Neural cell (in vitro differentiated cells): Measurements from ENCODE around the gene HEYL. TPM values are rescaled to one million over a fixed set of nuclear protein-coding genes. Genes with fewer than 3 reads are reported as not detected.

Experiments used
- H2AFZ ChIP-seq: fragments of 200-600, 300-800 bp; sonication (generic), shearing (Covaris generic); 2 replicates; pipeline ENCODE4 v1.6.0; 2014; ENCODE audit warnings: low read depth, mild to moderate bottlenecking, antibody characterized with exemption, low read length, moderate library complexity
- H3F3A ChIP-seq: fragments of 200-600 bp; shearing (Covaris generic); 2 replicates; pipeline ENCODE4 v1.6.1; 2016; ENCODE audit warnings: mild to moderate bottlenecking, moderate library complexity, mixed read lengths, antibody characterized with exemption, low read length; ENCODE audit not compliant: insufficient read depth, poor library complexity, severe bottlenecking
- H3K27ac ChIP-seq: fragments of 200-600, 300-800 bp; sonication (generic), shearing (Covaris generic); 2 replicates; pipeline ENCODE4 v1.5.1; 2014; ENCODE audit warnings: mild to moderate bottlenecking, low read length, moderate library complexity
- H3K27me3 ChIP-seq: fragments of 300-800, 200-600 bp; sonication (generic), shearing (Covaris generic); 2 replicates; pipeline ENCODE4 v1.6.0; 2014; ENCODE audit warnings: mild to moderate bottlenecking, low read depth, low read length, moderate library complexity; ENCODE audit not compliant: insufficient read depth
- H3K36me3 ChIP-seq: fragments of 300-800, 200-600 bp; sonication (generic), shearing (Covaris generic); 2 replicates; pipeline ENCODE4 v1.5.1; 2014; ENCODE audit warnings: mild to moderate bottlenecking, antibody characterized with exemption, low read length, moderate library complexity; ENCODE audit not compliant: insufficient read depth
- H3K4me2 ChIP-seq: fragments of 300-800, 200-600 bp; sonication (generic), shearing (Covaris generic); 2 replicates; pipeline ENCODE4 v1.6.0; 2014; ENCODE audit warnings: mild to moderate bottlenecking, low read length
- H3K4me3 ChIP-seq: fragments of 300-800, 200-600 bp; sonication (generic), shearing (Covaris generic); 2 replicates; pipeline ENCODE4 v1.5.1; 2014; ENCODE audit warnings: mild to moderate bottlenecking, low read length, moderate library complexity
- H3K79me2 ChIP-seq: fragments of 200-600 bp; shearing (Covaris generic); replicated peaks from 2 replicates; pipeline ENCODE4 v1.6.0; 2014; ENCODE audit warnings: mild to moderate bottlenecking, low read length, moderate library complexity; ENCODE audit not compliant: insufficient read depth
- H3K9ac ChIP-seq: fragments of 300-800, 200-600 bp; sonication (generic), shearing (Covaris generic); 2 replicates; pipeline ENCODE4 v1.6.1; 2016; ENCODE audit warnings: mild to moderate bottlenecking, low read length, mixed read lengths
- H3K9me2 ChIP-seq: fragments of 200-600 bp; shearing (Covaris generic); 2 replicates; pipeline ENCODE4 v1.6.1; 2016; ENCODE audit warnings: mild to moderate bottlenecking, low read length, mixed read lengths; ENCODE audit not compliant: insufficient read depth
- H3K9me3 ChIP-seq: fragments of 200-600, 300-800 bp; sonication (generic), shearing (Covaris generic); 2 replicates; pipeline ENCODE4 v1.6.1; 2016; ENCODE audit warnings: mild to moderate bottlenecking, mixed run types, low read length, moderate library complexity, mixed read lengths
- H4K20me1 ChIP-seq: fragments of 200-600 bp; shearing (Covaris generic); 2 replicates; pipeline ENCODE4 v1.6.1; 2016; ENCODE audit warnings: mild to moderate bottlenecking, mixed run types; ENCODE audit not compliant: insufficient read depth
- EP300 ChIP-seq: fragments of 450-650 bp; conservative IDR thresholded peaks from 2 replicates; pipeline ENCODE4 v1.6.1; 2014; ENCODE audit warnings: antibody characterized with exemption, mild to moderate bottlenecking, moderate library complexity; ENCODE audit not compliant: poor library complexity, severe bottlenecking
- EZH2 ChIP-seq: fragments of 200-600, 300-800 bp; shearing (Covaris generic), sonication (generic); IDR thresholded peaks from 2 replicates; pipeline ENCODE4 v1.6.1; 2014; ENCODE audit warnings: antibody characterized with exemption, low read length, borderline replicate concordance, mild to moderate bottlenecking; ENCODE audit not compliant: insufficient read depth, poor library complexity, severe bottlenecking
- MXI1 ChIP-seq: fragments of 450-650 bp; conservative IDR thresholded peaks from 2 replicates; pipeline ENCODE4 v1.6.1; 2014; ENCODE audit warnings: antibody characterized with exemption, mild to moderate bottlenecking; ENCODE audit not compliant: poor library complexity, severe bottlenecking
- POLR2AphosphoS5 ChIP-seq: IDR thresholded peaks from 2 replicates; pipeline ENCODE4 v1.6.1; 2012
- RAD21 ChIP-seq: fragments of 450-650 bp; conservative IDR thresholded peaks from 2 replicates; pipeline ENCODE4 v1.6.1; 2014; ENCODE audit warnings: antibody characterized with exemption, mild to moderate bottlenecking, moderate library complexity
- SMC3 ChIP-seq: fragments of 450-650 bp; conservative IDR thresholded peaks from 2 replicates; pipeline ENCODE4 v1.6.1; 2014; ENCODE audit warnings: antibody characterized with exemption, mild to moderate bottlenecking, moderate library complexity; ENCODE audit not compliant: poor library complexity
- TAF1 ChIP-seq: IDR thresholded peaks from 2 replicates; pipeline ENCODE4 v1.6.1; 2012; ENCODE audit warnings: low read depth
- polyA plus RNA-seq: library from polyadenylated mRNA; depleted of rRNA; stranded (reverse); fragments of >200 nt; gene quantifications from 2 replicates; pipeline ENCODE4 v1.2.3, GENCODE V29; 2014
- TF ChIP-seq, protein P1 (sequence below): fragments of 450-650 bp; IDR thresholded peaks from 2 replicates; pipeline ENCODE4 v1.5.1; 2014; ENCODE audit warnings: antibody characterized with exemption, mild to moderate bottlenecking, moderate library complexity; ENCODE audit not compliant: poor library complexity, severe bottlenecking
- TF ChIP-seq, protein P2 (sequence below): IDR thresholded peaks from 2 replicates; pipeline ENCODE4 v1.6.1; 2012; ENCODE audit warnings: borderline replicate concordance

HEYL gene
- polyA plus RNA-seq, 1 donor from 2014 or later: not detected

DNA sequence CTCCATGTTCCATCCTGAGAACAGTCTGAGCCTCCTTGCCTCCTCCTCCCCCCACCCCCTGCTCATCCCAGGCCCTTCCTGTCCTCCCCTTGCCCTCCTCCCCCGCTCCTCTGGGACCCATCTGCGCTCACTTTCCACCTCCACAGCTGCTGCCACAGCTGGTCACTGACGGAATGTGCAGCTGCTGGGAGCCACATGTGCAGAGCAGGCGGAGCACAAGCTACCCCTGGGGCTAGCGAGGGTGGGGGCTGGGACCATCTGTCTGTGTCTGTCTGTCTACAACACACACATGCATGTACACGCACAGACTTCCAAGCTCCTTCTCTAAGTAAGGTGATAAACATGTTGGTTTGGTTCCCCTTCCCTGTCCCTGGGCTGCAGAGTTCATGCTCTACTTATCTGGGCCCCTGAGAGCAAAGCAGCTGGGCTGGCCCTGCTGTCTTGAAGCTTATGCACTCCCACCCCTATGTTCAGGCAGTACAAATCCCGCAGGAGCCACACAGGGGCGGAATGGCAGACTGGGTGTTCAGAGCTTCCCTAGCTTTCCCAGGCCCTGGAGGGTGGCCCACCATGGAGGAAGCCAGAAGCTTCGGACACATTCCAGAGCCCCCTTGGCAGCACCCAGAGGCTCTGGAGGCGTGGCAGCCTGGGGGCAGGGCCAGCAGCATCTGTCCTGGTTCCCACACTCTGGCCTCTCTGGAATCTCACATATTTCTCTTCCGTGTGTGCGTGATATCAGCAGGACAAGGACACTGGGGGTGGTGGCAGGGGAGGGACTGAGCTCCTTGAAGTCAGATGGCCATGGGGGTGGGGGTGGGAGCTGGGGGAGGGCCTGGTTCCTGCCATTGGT, 7.0 kb upstream of the HEYL start:
- Histone ChIP-seq H3K36me3 (no peaks in the 10 kb centered on the region), H3K79me2 (no peaks in the 10 kb centered on the region), H3F3A (no peaks in the 10 kb centered on the region), H4K20me1 (no peaks in the 10 kb centered on the region), H3K4me2 (no peak overlapping the region), H2AFZ (no peak overlapping the region), H3K9me2 (no peaks in the 10 kb centered on the region), H3K9me3 (no peaks in the 10 kb centered on the region), H3K4me3 (no peak overlapping the region), H3K9ac (no peak overlapping the region), H3K27me3 (no peaks in the 10 kb centered on the region), H3K27ac (no peak overlapping the region)
- TF ChIP-seq POLR2AphosphoS5 (no peak), RAD21 (no peak), MXI1 (no peak), SMC3 (no peak), TAF1 (no peak), EZH2 (no peak), EP300 (no peak)
- TF ChIP-seq, protein P1, sequence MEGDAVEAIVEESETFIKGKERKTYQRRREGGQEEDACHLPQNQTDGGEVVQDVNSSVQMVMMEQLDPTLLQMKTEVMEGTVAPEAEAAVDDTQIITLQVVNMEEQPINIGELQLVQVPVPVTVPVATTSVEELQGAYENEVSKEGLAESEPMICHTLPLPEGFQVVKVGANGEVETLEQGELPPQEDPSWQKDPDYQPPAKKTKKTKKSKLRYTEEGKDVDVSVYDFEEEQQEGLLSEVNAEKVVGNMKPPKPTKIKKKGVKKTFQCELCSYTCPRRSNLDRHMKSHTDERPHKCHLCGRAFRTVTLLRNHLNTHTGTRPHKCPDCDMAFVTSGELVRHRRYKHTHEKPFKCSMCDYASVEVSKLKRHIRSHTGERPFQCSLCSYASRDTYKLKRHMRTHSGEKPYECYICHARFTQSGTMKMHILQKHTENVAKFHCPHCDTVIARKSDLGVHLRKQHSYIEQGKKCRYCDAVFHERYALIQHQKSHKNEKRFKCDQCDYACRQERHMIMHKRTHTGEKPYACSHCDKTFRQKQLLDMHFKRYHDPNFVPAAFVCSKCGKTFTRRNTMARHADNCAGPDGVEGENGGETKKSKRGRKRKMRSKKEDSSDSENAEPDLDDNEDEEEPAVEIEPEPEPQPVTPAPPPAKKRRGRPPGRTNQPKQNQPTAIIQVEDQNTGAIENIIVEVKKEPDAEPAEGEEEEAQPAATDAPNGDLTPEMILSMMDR: no peak
- TF ChIP-seq, protein P2, sequence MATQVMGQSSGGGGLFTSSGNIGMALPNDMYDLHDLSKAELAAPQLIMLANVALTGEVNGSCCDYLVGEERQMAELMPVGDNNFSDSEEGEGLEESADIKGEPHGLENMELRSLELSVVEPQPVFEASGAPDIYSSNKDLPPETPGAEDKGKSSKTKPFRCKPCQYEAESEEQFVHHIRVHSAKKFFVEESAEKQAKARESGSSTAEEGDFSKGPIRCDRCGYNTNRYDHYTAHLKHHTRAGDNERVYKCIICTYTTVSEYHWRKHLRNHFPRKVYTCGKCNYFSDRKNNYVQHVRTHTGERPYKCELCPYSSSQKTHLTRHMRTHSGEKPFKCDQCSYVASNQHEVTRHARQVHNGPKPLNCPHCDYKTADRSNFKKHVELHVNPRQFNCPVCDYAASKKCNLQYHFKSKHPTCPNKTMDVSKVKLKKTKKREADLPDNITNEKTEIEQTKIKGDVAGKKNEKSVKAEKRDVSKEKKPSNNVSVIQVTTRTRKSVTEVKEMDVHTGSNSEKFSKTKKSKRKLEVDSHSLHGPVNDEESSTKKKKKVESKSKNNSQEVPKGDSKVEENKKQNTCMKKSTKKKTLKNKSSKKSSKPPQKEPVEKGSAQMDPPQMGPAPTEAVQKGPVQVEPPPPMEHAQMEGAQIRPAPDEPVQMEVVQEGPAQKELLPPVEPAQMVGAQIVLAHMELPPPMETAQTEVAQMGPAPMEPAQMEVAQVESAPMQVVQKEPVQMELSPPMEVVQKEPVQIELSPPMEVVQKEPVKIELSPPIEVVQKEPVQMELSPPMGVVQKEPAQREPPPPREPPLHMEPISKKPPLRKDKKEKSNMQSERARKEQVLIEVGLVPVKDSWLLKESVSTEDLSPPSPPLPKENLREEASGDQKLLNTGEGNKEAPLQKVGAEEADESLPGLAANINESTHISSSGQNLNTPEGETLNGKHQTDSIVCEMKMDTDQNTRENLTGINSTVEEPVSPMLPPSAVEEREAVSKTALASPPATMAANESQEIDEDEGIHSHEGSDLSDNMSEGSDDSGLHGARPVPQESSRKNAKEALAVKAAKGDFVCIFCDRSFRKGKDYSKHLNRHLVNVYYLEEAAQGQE: no peak

DNA sequence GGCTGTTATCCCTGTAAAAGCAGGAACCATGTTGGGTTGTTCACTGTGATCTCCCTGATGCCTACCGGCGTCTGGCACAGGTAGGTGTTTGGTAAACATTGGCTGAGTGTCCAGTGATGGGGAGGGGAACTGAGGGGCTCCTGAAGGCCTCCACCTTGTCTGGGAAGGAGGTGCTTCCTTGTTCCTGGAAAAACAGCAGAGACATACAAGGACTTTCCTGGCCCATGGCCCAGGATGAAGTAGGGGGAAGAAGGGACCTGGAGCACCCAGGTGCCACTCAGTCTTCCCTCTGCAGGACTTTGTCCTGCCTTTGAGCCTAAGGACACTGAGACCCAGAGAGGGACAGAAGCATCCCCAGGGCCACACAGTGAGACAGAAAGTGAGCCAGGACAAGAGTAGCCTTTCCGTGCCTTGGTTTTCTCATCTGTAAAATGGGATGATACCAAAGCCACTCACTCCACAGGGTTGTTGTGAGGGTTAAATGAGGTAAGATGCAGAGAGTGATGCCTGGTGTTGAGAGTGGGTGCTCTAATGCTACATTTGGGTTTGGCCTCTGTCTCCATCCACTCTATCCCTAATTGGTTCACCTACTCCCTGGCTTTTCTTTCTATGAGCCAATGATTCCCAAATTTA, 6.1 kb upstream of the HEYL start:
- no peaks in the 10 kb centered on the region for H3K79me2 ChIP-seq
- H3K4me2 ChIP-seq: no peak overlapping the region
- no peaks in the 10 kb centered on the region for H3K36me3 ChIP-seq
- no peak overlapping the region for H3K4me3 ChIP-seq
- H3K27me3 ChIP-seq: peaks cover 4% of the 10 kb centered on the region
- no peaks in the 10 kb centered on the region for H4K20me1 ChIP-seq
- no peak overlapping the region for H2AFZ ChIP-seq
- H3K9me3 ChIP-seq: no peaks in the 10 kb centered on the region
- TF ChIP-seq POLR2AphosphoS5 (no peak), EP300 (no peak), SMC3 (no peak), EZH2 (no peak), MXI1 (no peak), TAF1 (no peak), RAD21 (no peak)
- TF ChIP-seq, protein P1: no peak
- TF ChIP-seq, protein P2: no peak
- no peaks in the 10 kb centered on the region for H3K9me2 ChIP-seq
- no peak overlapping the region for H3K9ac ChIP-seq
- H3F3A ChIP-seq: no peaks in the 10 kb centered on the region
- H3K27ac ChIP-seq: no peak overlapping the region
